Measurements from ENCODE around the gene AP3D1.
A peak's percentile ranks its signal among the peaks of the same experiment; 100 is the strongest.

AP3D1 gene

DNA sequence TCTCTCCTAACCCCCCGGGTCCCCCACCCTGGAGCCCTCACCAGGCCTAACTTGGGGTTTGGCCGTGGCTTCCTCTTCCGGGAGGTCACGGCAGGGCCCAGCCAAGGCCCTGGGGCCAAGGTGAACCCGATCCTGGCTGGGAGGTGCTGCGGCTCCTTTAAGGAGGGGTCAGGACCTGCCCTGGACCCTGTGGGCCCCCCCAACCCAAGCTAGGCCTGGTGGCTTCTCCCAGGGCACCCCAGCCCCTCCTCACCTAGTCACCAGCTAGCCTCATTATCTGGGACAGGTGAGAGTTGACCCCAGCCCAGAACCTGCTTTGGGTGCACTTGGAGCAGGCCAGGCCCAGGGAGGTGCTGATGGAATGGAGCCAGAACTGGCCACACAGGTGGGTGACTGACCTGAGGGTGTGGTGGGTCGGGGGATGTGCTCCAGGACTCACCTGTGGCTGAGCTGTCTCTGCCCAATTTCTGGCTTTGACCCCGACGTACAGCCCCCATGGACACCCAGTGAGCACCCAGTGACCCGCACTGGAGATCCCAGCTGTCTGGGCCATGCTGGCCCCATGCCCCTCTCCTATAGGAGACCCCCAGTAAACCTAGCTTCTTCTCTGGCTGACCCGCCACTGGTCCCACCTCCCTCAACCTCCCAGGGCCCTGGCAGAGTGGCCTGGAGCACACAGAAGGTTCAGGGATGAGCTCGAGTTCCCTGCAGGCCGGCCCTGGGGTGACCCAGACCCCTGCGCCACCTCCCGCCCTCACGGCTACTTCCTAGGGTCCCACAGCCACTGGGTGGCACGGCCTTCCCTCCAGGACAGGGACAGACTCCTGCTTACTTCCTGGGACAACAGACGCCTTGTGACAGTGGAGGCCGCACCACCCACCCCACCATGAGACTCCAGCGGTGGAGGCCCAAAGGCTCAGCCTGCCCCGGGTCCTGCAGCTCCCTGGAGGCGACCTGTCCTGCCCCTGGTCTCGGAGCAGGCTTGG is 93.6 kb downstream of the AP3D1 start:
- TF ChIP-seq, protein P1, sequence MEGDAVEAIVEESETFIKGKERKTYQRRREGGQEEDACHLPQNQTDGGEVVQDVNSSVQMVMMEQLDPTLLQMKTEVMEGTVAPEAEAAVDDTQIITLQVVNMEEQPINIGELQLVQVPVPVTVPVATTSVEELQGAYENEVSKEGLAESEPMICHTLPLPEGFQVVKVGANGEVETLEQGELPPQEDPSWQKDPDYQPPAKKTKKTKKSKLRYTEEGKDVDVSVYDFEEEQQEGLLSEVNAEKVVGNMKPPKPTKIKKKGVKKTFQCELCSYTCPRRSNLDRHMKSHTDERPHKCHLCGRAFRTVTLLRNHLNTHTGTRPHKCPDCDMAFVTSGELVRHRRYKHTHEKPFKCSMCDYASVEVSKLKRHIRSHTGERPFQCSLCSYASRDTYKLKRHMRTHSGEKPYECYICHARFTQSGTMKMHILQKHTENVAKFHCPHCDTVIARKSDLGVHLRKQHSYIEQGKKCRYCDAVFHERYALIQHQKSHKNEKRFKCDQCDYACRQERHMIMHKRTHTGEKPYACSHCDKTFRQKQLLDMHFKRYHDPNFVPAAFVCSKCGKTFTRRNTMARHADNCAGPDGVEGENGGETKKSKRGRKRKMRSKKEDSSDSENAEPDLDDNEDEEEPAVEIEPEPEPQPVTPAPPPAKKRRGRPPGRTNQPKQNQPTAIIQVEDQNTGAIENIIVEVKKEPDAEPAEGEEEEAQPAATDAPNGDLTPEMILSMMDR (IDR thresholded peaks at IDR 0.05; ENCODE audit: low read depth, low read length, missing control alignments) = no peak
- H3K36me3 ChIP-seq (replicated peaks) = no peaks in the 10 kb centered on the region
- H3K27me3 ChIP-seq (replicated peaks) = no peaks in the 10 kb centered on the region
- in situ Hi-C loops (cut with HindIII; ENCODE audit: low pct_ligation_motif_present, low sequenced_read_pairs) = no loop called here
- H3K4me3 ChIP-seq (ENCODE audit: low read depth, low read length) = no peak overlapping the region
- H3K27ac ChIP-seq = no peak overlapping the region
- no peak for DNase-seq

DNA sequence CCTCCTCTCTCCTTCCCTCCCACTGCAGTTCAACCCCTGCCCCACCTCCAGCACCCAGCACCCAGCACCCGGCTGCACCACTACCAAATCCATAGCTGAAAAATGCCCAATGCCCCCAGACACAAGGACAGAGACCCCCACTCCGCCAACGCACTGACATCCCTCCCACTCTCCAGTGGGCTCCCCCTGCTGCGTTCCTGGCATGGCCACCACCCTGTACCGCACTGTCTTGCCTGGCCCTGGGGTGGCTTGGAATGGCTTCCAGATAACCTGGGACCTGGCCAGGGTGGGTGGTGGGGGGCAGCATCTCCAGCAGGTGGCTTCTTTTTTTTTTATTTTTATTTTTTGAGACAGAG is 94.6 kb downstream of the AP3D1 start:
- TF ChIP-seq, protein P1 (IDR thresholded peaks at IDR 0.05; ENCODE audit: low read depth, low read length, missing control alignments) = no peak
- in situ Hi-C loops (cut with HindIII; ENCODE audit: low pct_ligation_motif_present, low sequenced_read_pairs) = no loop called here
- Histone ChIP-seq H3K36me3 (replicated peaks) (no peaks in the 10 kb centered on the region), H3K4me3 (ENCODE audit: low read depth, low read length) (no peak overlapping the region), H3K27ac (no peak overlapping the region), H3K27me3 (replicated peaks) (no peaks in the 10 kb centered on the region)
- no peak for DNase-seq

DNA sequence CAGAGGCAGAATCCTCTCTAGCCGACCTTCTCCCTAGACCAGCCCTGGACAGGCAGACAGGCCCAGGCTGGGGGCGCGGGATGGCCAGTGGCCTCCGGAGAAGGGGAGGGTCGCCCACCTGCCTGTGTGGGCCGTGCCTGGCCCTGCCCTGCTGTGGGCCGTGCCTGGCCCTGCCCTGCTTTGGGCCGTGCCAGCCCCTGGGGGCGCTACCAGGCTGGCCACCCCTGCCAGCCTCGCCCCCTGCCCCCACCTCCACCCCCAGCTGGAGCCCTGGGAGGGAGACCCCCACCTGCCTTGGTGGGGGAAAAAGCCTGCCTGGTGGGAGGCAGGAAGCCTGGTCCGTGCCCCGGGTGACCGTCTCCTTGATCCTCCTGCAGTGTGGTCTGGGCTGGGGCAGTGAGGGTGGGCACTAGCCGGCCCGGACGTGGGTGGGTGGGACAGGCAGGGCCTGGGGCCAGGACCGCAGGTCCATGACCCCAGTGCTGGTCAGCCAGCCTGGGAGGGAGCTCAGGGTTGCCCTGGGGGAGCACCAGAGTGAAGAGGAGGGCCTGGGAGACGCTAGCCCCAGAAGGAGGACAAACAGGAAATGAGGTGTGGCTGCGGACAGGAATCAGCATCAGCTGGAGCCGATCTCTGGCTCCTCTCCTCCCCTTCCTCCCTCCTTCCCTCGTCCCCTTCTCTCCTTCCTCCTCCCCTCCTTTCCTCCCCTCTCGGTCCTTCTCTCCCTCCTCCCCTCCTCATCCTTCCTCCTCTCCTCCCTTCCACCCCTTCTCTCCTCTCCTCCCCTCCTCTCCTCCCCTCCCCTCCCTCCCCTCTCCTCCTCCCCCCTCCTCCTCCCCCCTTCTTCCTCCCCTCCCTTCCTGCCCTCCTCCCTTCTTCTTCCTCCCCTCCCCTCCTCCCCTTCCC is 95.2 kb downstream of the AP3D1 start:
- DNase-seq = no peak
- Histone ChIP-seq H3K4me3 (ENCODE audit: low read depth, low read length) (peak overlapping the region; percentile 26), H3K27me3 (replicated peaks) (no peaks in the 10 kb centered on the region), H3K27ac (peak overlapping the region; percentile 2), H3K36me3 (replicated peaks) (no peaks in the 10 kb centered on the region)
- in situ Hi-C loops (cut with HindIII; ENCODE audit: low pct_ligation_motif_present, low sequenced_read_pairs) = no loop called here
- TF ChIP-seq, protein P1 (IDR thresholded peaks at IDR 0.05; ENCODE audit: low read depth, low read length, missing control alignments) = peak; percentile 0

GRCh38 chr19:2054763-2055162 is 96.6 kb downstream of the AP3D1 start:
- Histone ChIP-seq H3K4me3 (ENCODE audit: low read depth, low read length) (no peak overlapping the region), H3K27ac (no peak overlapping the region), H3K27me3 (replicated peaks) (no peaks in the 10 kb centered on the region), H3K36me3 (replicated peaks) (no peaks in the 10 kb centered on the region)
- TF ChIP-seq, protein P1 (IDR thresholded peaks at IDR 0.05; ENCODE audit: low read depth, low read length, missing control alignments) = no peak
- in situ Hi-C loops (cut with HindIII; ENCODE audit: low pct_ligation_motif_present, low sequenced_read_pairs) = no loop called here
- no peak for DNase-seq

DNA sequence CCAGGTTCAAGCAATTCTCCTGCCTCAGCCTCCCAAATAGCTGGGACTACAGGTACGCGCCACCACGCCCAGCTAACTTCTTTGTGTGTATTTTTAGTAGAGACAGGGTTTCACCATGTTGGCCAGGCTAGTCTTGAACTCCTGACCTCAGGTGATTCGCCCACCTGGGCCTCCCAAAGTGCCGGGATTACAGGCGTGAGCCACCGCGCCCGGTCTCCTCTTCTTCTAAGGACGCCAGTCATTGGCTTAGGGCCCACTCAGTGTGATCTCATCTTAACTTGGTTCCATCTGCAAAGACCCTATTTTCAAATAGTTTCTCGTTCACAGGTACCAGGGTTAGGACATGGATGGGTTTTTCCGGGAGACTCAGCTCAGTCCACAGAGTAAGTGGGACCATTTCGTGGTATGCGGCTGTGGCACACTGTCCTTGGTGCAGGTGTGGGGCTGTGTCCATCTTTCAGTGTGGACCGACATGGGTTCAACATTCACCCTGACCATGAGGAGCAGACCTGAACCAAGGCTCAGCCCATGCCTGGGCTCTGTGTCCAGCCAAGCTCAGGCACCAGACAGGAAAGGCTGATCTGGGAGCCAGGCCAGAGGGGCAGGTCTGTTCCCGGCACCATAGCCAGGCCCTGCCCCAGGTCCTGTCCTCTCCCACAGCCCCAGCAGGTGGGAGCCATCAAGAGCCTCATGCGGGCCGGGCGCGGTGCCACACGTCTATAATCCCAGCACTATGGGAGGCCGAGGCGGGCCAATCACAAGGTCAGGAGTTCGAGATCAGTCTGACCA is 97.6 kb downstream of the AP3D1 start:
- no peak overlapping the region for H3K27ac ChIP-seq
- H3K4me3 ChIP-seq (ENCODE audit: low read depth, low read length) = no peak overlapping the region
- H3K27me3 ChIP-seq (replicated peaks) = no peaks in the 10 kb centered on the region
- TF ChIP-seq, protein P1 (IDR thresholded peaks at IDR 0.05; ENCODE audit: low read depth, low read length, missing control alignments) = no peak
- in situ Hi-C loops (cut with HindIII; ENCODE audit: low pct_ligation_motif_present, low sequenced_read_pairs) = no loop called here
- DNase-seq = no peak
- no peaks in the 10 kb centered on the region for H3K36me3 ChIP-seq (replicated peaks)

All from brain microvascular endothelial cell (primary cell).